HG02981 (cell line): ENCODE data around the gene RAI2.
"Not testable (repeated sequence)": the region's sequence is repeated elsewhere in the genome, so short reads cannot be mapped to it uniquely, and the experiment has no call there.

Experiments
- ATAC-seq: cut with Tn5 transposase; IDR thresholded peaks from one replicate; pipeline ENCODE4 v1.9.1; 2021; ENCODE audit warnings: mild to moderate bottlenecking, moderate library complexity; ENCODE audit not compliant: unreplicated experiment

Gene RAI2

DNA sequence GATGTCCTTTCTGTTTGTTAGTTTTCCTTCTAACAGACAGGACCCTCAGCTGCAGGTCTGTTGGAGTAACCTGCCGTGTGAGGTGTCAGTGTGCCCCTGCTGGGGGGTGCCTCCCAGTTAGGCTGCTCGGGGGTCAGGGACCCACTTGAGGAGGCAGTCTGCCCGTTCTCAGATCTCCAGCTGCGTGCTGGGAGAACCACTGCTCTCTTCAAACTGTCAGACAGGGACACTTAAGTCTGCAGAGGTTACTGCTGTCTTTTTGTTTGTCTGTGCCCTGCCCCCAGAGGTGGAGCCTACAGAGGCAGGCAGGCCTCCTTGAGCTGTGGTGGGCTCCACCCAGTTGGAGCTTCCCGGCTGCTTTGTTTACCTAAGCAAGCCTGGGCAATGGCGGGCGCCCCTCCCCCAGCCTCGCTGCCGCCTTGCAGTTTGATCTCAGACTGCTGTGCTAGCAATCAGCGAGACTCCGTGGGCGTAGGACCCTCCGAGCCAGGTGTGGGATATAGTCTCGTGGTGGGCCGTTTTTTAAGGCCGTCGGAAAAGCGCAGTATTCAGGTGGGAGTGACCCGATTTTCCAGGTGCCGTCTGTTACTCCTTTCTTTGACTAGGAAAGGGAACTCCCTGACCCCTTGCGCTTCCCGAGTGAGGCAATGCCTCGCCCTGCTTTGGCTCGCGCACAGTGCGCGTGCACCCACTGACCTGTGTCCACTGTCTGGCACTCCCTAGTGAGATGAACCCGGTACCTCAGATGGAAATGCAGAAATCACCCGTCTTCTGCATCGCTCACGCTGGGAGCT is 74.3 kb downstream of the RAI2 start:
- ATAC-seq: not testable (repeated sequence)

DNA sequence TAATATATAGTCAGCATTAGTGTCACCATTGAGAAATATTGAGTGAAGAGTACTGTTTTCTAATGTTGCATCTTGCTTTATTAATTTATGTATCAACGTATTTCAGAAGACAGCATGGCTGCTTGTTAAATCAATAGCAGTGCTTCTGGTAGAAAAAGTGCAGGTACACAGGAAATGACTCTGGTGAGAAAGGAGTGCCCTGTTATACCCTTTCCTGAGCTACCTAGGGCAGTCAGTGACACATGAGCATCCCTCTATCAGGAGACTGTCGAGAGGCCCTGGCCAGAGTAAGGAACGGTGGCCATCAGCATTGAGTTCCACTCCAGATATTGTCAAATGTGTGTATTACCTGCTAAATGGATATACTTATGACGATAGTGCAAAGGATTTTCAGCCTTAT is 81.7 kb downstream of the RAI2 start:
- ATAC-seq: no peak

DNA sequence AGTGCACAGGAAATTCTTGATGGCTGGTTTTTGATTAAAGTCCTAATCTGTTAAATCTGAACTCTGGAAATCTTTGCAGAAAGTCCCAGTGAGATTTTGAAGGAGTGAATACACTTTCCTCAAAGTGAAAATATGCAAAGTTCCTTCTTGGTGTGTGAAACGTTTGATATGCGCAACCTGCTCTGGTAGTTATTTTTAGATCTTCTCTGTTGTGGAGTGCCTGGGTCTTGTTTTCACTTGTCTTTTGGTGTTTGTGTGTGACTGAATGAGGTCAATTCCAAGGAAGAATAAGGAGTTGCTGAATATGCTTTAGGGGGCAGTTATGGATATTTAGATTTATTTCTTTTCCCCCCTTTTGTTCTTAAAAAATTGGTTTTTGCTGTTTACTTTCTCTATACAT is 82.1 kb downstream of the RAI2 start:
- no peak for ATAC-seq

DNA sequence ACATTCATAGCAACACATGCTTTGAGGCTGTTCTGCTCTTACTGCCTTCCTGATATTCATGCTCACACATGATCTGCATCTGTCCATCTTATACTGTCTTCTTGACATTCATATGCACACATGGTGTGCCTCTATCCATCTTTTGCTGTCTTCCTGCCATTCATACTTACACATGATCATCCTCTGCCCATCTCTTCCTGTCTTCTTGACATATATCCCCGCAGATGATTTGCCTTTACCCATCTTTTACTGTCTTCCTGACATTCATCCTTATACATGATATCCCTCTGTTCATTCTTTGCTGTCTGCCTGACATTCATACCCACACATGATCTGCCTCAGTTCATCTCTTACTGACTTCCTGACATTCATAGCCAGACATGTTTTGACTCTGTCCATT is 87.0 kb downstream of the RAI2 start:
- no peak for ATAC-seq

DNA sequence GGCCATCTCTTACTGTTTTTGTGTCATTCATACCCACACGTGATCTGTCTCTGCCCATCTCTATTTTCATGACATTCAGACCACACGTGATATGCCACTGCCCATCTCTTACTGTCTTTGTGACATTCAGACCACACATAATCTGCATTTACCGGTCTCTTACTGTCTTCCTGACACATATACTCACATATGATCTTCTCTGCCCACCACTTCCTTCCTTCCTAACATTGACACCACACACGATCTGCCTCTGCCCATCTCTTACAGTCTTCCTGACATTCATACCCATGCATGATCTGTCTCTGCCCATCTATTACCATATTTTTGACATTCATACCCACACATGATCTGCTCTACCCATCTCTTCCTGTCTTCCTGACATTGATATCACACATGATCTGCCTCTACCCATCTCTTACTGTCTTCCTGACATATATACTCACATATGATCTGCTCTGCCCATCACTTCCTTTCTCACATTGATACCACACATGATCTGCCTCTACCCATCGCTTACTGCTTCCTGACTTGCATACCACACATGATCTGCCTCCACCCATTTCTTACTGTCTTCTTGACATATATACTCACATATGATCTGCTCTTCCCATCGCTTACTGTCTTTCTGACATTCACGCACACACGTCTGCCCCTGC is 87.7 kb downstream of the RAI2 start:
- ATAC-seq: no peak

DNA sequence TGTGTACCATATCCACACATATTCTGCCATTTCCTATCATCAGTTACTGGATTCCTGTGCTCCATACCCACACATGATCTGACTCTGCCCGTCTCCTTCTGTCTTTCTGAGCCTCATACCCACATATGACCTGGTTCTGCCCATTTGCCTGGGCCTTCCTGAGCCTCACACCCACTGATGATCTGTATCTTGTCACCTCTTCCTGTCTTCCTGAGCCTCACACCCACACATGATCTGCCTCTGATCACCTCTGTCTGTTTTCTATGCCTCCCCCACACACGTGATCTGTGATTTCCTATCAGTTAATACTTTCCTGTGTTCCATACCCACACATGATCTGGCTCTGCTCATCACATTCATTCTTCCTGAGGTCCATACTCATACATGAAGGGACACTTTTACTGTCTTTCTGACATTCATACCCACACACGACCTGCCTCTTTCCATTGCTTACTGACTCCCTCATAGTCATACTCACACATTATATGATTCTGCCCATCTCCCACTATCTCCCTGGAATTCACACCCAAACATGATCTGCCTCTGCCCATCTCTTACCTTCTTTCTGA is 91.3 kb downstream of the RAI2 start:
- ATAC-seq: no peak

DNA sequence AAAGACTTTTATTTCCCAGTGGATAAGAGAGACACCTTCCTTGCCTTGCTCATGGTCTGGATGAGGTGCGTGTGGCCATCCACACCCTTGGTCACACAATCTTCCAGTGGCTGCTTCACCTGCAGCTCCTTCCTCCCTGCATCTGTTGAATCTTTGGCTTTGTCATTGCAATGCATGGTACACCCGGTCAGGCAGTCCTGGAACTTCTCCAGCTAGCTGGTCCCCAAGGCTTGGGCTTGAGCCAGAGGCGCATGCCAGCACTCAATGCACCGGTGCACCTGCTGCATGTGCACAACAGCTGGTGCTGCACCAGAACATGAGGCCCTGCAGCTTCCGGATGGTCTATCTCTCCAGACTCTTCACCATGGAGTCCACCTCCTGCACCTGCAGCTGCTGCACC is 92.1 kb downstream of the RAI2 start:
- ATAC-seq: no peak

DNA sequence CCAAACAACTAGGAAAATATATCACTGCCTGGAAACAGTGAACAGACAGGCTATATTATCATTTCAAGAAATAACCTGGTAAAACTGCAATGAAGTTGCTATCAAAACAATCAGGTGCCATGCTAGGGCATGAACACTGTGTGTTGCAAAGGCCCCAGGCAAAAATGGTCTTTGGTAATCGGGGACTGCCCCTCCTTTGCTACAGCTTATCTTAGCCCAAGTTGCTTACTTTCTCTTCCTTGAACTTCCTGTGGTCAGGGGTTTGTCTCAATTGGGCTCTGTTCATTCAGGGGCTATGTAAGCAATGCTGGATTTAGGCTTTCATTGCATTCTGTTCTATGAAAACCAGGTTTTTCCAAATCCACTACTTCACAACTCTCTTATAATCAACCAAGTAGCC is 93.4 kb downstream of the RAI2 start:
- no peak for ATAC-seq

DNA sequence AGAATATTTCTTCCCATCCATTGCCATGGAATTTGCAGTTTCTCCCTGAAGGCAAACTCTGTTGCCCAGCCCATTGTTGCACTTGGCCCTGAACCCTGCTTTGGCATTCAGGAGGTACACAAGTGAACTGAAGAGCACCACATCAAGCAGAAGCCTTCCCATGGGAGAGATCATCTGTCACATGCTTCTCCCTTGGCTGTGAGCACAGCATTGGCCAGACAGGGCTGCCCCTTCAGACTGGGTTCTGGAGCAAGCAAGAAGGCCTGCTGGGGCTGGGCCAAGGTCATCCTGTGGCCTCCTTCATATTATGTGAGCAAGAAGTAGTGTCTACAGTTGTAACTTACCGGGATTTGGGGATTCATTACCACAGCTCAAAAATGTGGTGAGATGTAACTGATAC is 101.1 kb downstream of the RAI2 start:
- no peak for ATAC-seq

DNA sequence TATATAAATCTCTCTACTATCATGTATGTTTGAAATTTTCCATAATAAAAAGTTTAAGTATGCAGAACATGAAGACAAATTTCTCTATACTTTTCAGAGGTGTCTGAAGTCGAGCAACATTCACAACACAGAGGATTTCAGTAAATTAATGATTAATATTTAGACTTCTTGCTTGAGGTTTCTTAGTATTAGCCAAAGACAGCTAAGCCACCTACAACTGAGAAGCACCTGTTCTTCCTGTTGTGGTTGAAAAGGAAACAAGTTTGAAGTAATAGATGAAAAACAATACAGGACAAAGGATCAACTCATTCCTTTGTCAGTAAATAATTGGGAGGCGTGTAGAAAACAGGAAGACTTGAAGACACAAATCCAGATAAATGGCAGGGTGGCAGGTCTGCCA is 102.7 kb downstream of the RAI2 start:
- ATAC-seq: peak; percentile 96

DNA sequence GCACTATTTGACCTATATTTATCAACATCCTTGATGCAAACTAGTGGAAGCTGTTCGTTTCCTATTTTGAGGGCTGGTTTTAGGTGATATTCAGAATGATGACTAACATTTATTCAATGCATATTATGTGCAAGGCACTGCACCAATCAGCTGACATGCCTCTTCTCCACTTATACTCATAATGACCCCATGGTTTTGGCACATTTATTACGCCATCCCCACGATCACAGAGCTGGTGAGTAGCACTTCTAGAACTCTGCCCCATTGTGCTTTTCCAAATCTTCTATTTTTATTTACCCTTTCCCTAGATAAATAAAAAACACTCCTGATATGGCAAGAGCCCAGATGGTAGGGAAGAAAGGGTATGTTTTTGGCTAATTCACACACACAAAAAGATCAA is 110.7 kb downstream of the RAI2 start:
- ATAC-seq: no peak
